H9 (cell line): ENCODE measurements around the gene PUDP. TPM values are rescaled to one million over a fixed set of nuclear protein-coding genes. Genes with fewer than 3 reads are reported as not detected.
A peak's percentile ranks its signal among the peaks of the same experiment; 100 is the strongest.

Experiments used
- DNase-seq: peaks from one replicate; pipeline ENCODE4 v3.0.0-alpha.2; 2017
- H2AFZ ChIP-seq: one replicate; pipeline ENCODE4 v1.6.1; 2013; ENCODE audit warnings: mild to moderate bottlenecking, low read length, control low read depth, moderate library complexity
- H2AK5ac ChIP-seq: 2 replicates; pipeline ENCODE4 v1.6.1; 2013; ENCODE audit warnings: low read length, control low read depth, mixed read lengths; ENCODE audit not compliant: insufficient read length
- H2BK120ac ChIP-seq: one replicate; pipeline ENCODE4 v1.6.1; 2013; ENCODE audit warnings: low read depth, mild to moderate bottlenecking, low read length, control low read depth, inconsistent platforms; ENCODE audit not compliant: poor library complexity, severe bottlenecking
- H2BK12ac ChIP-seq: 2 replicates; pipeline ENCODE4 v1.6.1; 2013; ENCODE audit warnings: low read length, control low read depth, mixed read lengths, low read depth; ENCODE audit not compliant: insufficient read length
- H2BK15ac ChIP-seq: 2 replicates; pipeline ENCODE4 v1.6.1; 2013; ENCODE audit warnings: low read depth, low read length, control low read depth
- H2BK20ac ChIP-seq: one replicate; pipeline ENCODE4 v1.6.1; 2013; ENCODE audit warnings: low read depth, mild to moderate bottlenecking, low read length, control low read depth, inconsistent platforms; ENCODE audit not compliant: poor library complexity, severe bottlenecking
- H2BK5ac ChIP-seq: 2 replicates; pipeline ENCODE4 v1.6.1; 2013; ENCODE audit warnings: low read length, control low read depth, mixed read lengths; ENCODE audit not compliant: insufficient read length
- H3K14ac ChIP-seq: 2 replicates; pipeline ENCODE4 v1.6.1; 2013; ENCODE audit warnings: low read length, control low read depth; ENCODE audit not compliant: insufficient read depth
- H3K18ac ChIP-seq: 2 replicates; pipeline ENCODE4 v1.6.1; 2013; ENCODE audit warnings: low read depth, mild to moderate bottlenecking, mixed read lengths, low read length, control low read depth; ENCODE audit not compliant: insufficient read length
- H3K23ac ChIP-seq: 2 replicates; pipeline ENCODE4 v1.6.1; 2013; ENCODE audit warnings: low read length, control low read depth, mixed read lengths, low read depth; ENCODE audit not compliant: insufficient read length
- H3K23me2 ChIP-seq: 2 replicates; pipeline ENCODE4 v1.6.1; 2013; ENCODE audit warnings: low read depth, mild to moderate bottlenecking, mixed read lengths, low read length, control low read depth; ENCODE audit not compliant: insufficient read length, poor library complexity, severe bottlenecking
- H3K27ac ChIP-seq: 2 replicates; pipeline ENCODE4 v1.5.1; 2013; ENCODE audit warnings: low read length, control low read depth, mixed read lengths, low read depth; ENCODE audit not compliant: insufficient read length
- H3K27me3 ChIP-seq: 2 replicates; pipeline ENCODE4 v1.6.1; 2013; ENCODE audit warnings: low read length, control low read depth, inconsistent platforms; ENCODE audit not compliant: insufficient read depth
- H3K4ac ChIP-seq: 2 replicates; pipeline ENCODE4 v1.6.1; 2013; ENCODE audit warnings: low read depth, mild to moderate bottlenecking, control low read depth, inconsistent platforms, low read length, moderate library complexity
- H3K4me1 ChIP-seq: 2 replicates; pipeline ENCODE4 v1.6.1; 2013; ENCODE audit warnings: low read length, control low read depth, inconsistent platforms; ENCODE audit not compliant: insufficient read depth
- H3K4me2 ChIP-seq: 2 replicates; pipeline ENCODE4 v1.6.1; 2013; ENCODE audit warnings: low read length, control low read depth, mixed read lengths; ENCODE audit not compliant: insufficient read length, insufficient read depth
- H3K56ac ChIP-seq: 2 replicates; pipeline ENCODE4 v1.6.1; 2013; ENCODE audit warnings: low read depth, mild to moderate bottlenecking, mixed read lengths, low read length, control low read depth; ENCODE audit not compliant: insufficient read length
- H3K79me1 ChIP-seq: 2 replicates; pipeline ENCODE4 v1.6.1; 2013; ENCODE audit warnings: low read depth, mild to moderate bottlenecking, moderate library complexity, low read length, control low read depth, inconsistent platforms; ENCODE audit not compliant: insufficient read depth, poor library complexity, severe bottlenecking
- H3K79me2 ChIP-seq: 2 replicates; pipeline ENCODE4 v1.6.1; 2013; ENCODE audit warnings: low read length, control low read depth, inconsistent platforms; ENCODE audit not compliant: insufficient read depth
- H3K9ac ChIP-seq: 2 replicates; pipeline ENCODE4 v1.6.1; 2013; ENCODE audit warnings: low read length, control low read depth, mixed read lengths; ENCODE audit not compliant: insufficient read length; ENCODE audit errors: extremely low read depth
- H3K9me3 ChIP-seq: one replicate; pipeline ENCODE4 v1.6.1; 2013; ENCODE audit warnings: low read depth, low read length, inconsistent platforms; ENCODE audit not compliant: control insufficient read depth
- H3T11ph ChIP-seq: one replicate; pipeline ENCODE4 v1.6.1; 2013; ENCODE audit warnings: mild to moderate bottlenecking, low read length, control low read depth, inconsistent platforms
- H4K20me1 ChIP-seq: one replicate; pipeline ENCODE4 v1.6.1; 2013; ENCODE audit not compliant: control insufficient read depth, insufficient read length, insufficient read depth
- H4K5ac ChIP-seq: 2 replicates; pipeline ENCODE4 v1.6.1; 2013; ENCODE audit warnings: low read depth, mild to moderate bottlenecking, mixed read lengths, low read length, control low read depth; ENCODE audit not compliant: insufficient read length
- H4K8ac ChIP-seq: replicated peaks from 2 replicates; pipeline ENCODE4 v1.6.1; 2013; ENCODE audit warnings: low read length, control low read depth, mixed read lengths, low read depth; ENCODE audit not compliant: insufficient read length
- H4K91ac ChIP-seq: 2 replicates; pipeline ENCODE4 v1.6.1; 2013; ENCODE audit warnings: low read depth, mild to moderate bottlenecking, moderate library complexity, mixed read lengths, low read length, control low read depth; ENCODE audit not compliant: insufficient read length
- H3K27ac Mint-ChIP-seq, 3 experiments: 2 replicates in 2 of 3; 3 replicates in 1 of 3; pipeline ENCODE4 v1.8.0; 2020 to 2021; ENCODE audit warnings: mixed read lengths in 3 of 3, mild to moderate bottlenecking in 1 of 3, moderate library complexity in 1 of 3
- H3K27me3 Mint-ChIP-seq: 2 replicates; pipeline ENCODE4 v1.8.0; 2021; ENCODE audit warnings: low read depth, mild to moderate bottlenecking, moderate library complexity, mixed read lengths
- H3K36me3 Mint-ChIP-seq, 3 experiments: 2 replicates in 2 of 3; 3 replicates in 1 of 3; pipeline ENCODE4 v1.8.0; 2020 to 2021; ENCODE audit warnings: low read depth in 3 of 3, mixed read lengths in 3 of 3; ENCODE audit not compliant: insufficient read depth in 1 of 3
- H3K4me1 Mint-ChIP-seq, 2 experiments: 2 replicates each; pipeline ENCODE4 v1.8.0; 2020; ENCODE audit warnings: mixed read lengths in 2 of 2
- H3K4me3 Mint-ChIP-seq, 2 experiments: 2 replicates in 1 of 2; 3 replicates in 1 of 2; pipeline ENCODE4 v1.8.0; 2020 to 2021; ENCODE audit warnings: mild to moderate bottlenecking in 2 of 2, mixed read lengths in 2 of 2, moderate library complexity in 1 of 2
- H3K9me3 Mint-ChIP-seq, 2 experiments: 2 replicates in 1 of 2; 3 replicates in 1 of 2; pipeline ENCODE4 v1.8.0; 2020; ENCODE audit warnings: mild to moderate bottlenecking in 2 of 2, mixed read lengths in 2 of 2, moderate library complexity in 1 of 2
- WGBS: extraction: QIAGEN DNeasy Blood & Tissue Kit; methylation state at CpG from one replicate; pipeline ENCODE4 v1.1.7; 2013; ENCODE audit warnings: missing lambda C conversion rate, low lambda C conversion rate, mixed read lengths; ENCODE audit not compliant: insufficient read length; ENCODE audit errors: extremely low coverage; 5-methylcytosine and 5-hydroxymethylcytosine counted together
- long read RNA-seq: library from polyadenylated mRNA; unstranded; transcript quantifications from one replicate; pipeline ENCODE4 v2.0.0, GENCODE V29; 2020
- total RNA-seq: library from RNA; stranded (reverse); gene quantifications from 2 replicates; pipeline ENCODE4 v1.2.1, GENCODE V29; 2021
- TF ChIP-seq, protein P1 (sequence below): fragments of 200-600 bp; sonication (generic); conservative IDR thresholded peaks from 3 replicates; pipeline ENCODE4 v1.8.0; 2021; ENCODE audit warnings: antibody characterized with exemption, mild to moderate bottlenecking

PUDP gene
- total RNA-seq = 46.3 and 47.3 TPM in 2 replicates
- long read RNA-seq, transcript PUDP-201 (4 exons, 2,140 nt) = major isoform, 293 of 331 reads
- long read RNA-seq, transcript PUDP-203 (5 exons, 1,334 nt) = minor isoform, 5 of 331 reads
- long read RNA-seq, partial matches to known transcripts = 24 of 331 reads
- long read RNA-seq, other reads (novel, unspliced or antisense) = 8 of 331 reads

DNA sequence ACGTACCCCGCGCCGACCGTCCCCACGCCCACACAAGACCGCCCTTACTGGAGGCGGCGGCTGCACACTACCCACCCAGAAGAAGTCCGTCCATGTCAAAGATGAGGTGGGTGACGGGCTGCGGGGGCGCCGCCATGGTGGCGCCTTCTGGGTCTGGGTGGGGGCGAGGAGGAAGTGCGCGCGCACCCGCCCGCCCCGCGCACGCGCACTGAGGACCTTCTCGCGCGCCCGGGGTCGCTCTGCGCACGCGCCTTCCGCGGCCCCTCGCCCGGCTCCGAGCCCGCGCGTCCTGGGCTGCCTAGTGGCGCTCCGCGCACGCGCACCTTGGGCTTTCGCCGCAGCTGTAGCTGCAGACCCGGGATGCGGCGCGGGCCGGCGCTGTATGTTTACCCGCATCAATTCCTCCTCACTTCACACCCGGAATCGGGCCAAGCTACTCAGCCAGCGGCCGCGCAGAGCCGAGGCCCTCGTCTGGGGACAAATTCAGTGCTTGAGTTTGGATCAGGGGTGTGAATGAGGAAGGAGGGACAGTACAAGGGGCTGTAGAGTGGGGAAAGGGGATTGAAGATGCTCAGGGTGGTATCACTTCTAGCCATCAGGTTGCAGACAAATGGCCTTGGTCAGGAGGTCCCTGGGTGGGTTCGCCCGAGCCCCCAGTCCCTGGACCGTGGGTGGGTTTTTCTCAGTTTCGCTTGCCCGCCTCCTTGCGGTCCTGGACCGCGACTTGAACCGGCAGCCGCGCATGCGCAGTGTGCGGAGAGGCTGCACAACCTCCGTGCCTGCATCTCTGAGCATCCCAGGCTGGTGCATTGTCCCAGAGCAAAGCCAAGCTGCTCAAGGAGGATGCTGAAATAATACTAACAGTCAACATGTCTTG, at the start of gene PUDP:
TSS of gene PUDP (minus strand) at position 176 of the 877 bp plus-strand sequence. CDS start at position 136, 40 bp downstream.
- Histone ChIP-seq H3K9me3 (no peaks in the 10 kb centered on the region), H3K18ac (no peak within 1 kb of the TSS), H4K5ac (no peak within 1 kb of the TSS), H2AFZ (peak within 1 kb of the TSS; percentile 46), H2AK5ac (no peak within 1 kb of the TSS), H3K27me3 (no peaks in the 10 kb centered on the region), H2BK20ac (no peak within 1 kb of the TSS), H2BK15ac (no peak within 1 kb of the TSS), H3K23ac (no peak within 1 kb of the TSS), H3K79me2 (no peaks in the 10 kb centered on the region), H4K8ac (no peak within 1 kb of the TSS), H3K27ac (no peak within 1 kb of the TSS), H4K20me1 (no peaks in the 10 kb centered on the region), H3K4me1 (no peaks in the 10 kb centered on the region), H3K79me1 (no peaks in the 10 kb centered on the region), H4K91ac (no peak within 1 kb of the TSS), H3K4me2 (peak within 1 kb of the TSS; percentile 92), H2BK120ac (no peak within 1 kb of the TSS), H3K14ac (peak within 1 kb of the TSS; percentile 76), H3K9ac (peak within 1 kb of the TSS; percentile 59), H2BK12ac (no peak within 1 kb of the TSS), H2BK5ac (no peak within 1 kb of the TSS), H3K4ac (no peak within 1 kb of the TSS), H3T11ph (no peak within 1 kb of the TSS), H3K56ac (no peak within 1 kb of the TSS), H3K23me2 (peaks cover 5% of the 10 kb centered on the region)
- TF ChIP-seq, protein P1, sequence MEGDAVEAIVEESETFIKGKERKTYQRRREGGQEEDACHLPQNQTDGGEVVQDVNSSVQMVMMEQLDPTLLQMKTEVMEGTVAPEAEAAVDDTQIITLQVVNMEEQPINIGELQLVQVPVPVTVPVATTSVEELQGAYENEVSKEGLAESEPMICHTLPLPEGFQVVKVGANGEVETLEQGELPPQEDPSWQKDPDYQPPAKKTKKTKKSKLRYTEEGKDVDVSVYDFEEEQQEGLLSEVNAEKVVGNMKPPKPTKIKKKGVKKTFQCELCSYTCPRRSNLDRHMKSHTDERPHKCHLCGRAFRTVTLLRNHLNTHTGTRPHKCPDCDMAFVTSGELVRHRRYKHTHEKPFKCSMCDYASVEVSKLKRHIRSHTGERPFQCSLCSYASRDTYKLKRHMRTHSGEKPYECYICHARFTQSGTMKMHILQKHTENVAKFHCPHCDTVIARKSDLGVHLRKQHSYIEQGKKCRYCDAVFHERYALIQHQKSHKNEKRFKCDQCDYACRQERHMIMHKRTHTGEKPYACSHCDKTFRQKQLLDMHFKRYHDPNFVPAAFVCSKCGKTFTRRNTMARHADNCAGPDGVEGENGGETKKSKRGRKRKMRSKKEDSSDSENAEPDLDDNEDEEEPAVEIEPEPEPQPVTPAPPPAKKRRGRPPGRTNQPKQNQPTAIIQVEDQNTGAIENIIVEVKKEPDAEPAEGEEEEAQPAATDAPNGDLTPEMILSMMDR = no peak; the same call in 1 of the 3 replicates
- Mint-ChIP-seq H3K36me3 (no peaks in the 10 kb centered on the region), H3K9me3 (no peaks in the 10 kb centered on the region), H3K4me1 (peaks cover 9 to 11% of the 10 kb centered on the region in 2 experiments), H3K27ac (peak within 1 kb of the TSS in 2 of 3 experiments; percentile 87 to 90; a peak in 3 of 7 replicates), H3K4me3 (peak within 1 kb of the TSS; percentile 88 to 91), H3K27me3 (peaks cover 2% of the 10 kb centered on the region)
- no CpG with 5 or more reads among the region's 76 CpGs for WGBS
- DNase-seq = peak; percentile 81
